ENCODE measurements around the gene IPO11. TPM values are rescaled to one million over a fixed set of nuclear protein-coding genes. Genes with fewer than 3 reads are reported as not detected.

The IPO11 gene
- total RNA-seq, 4 donors from 2014 or later = 20.4 to 44.6 (median 34.1) TPM

- H3K36me3 ChIP-seq = peaks cover 0 to 39% (median 0%) of the 10 kb centered on the region in 3 donors
- no peak for DNase-seq (ENCODE audit: low spot score in 2 of 2)
- WGBS, 2 donors = 89 to 93% methylated on average over 2 of the region's 2 CpGs
Observed at GRCh38 chr5:62536783-62537182, 124.2 kb downstream of the IPO11 start.

GRCh38 chr5:62538017-62538942, 125.7 kb downstream of the IPO11 start:
- no peaks in the 10 kb centered on the region for H3K27me3 ChIP-seq
- no peak for TF ChIP-seq CTCF (IDR thresholded peaks at IDR 0.05)
- TF ChIP-seq EP300 (IDR thresholded peaks at IDR 0.05) = no peak
- no peak for TF ChIP-seq POLR2A (IDR thresholded peaks at IDR 0.05)
- no peak for DNase-seq (ENCODE audit: low spot score in 2 of 2)
- no peak overlapping the region for H3K4me3 ChIP-seq
- peaks cover 0 to 42% (median 0%) of the 10 kb centered on the region in 3 donors for H3K36me3 ChIP-seq
- H3K9me3 ChIP-seq = no peaks in the 10 kb centered on the region
- no peaks in the 10 kb centered on the region for H3K4me1 ChIP-seq
- 91 to 94% methylated on average over 9 of the region's 9 CpGs for WGBS, 2 donors
- H3K27ac ChIP-seq = no peak overlapping the region

More at GRCh38 chr5:62536783-62537182, 124.2 kb downstream of the IPO11 start:
- no peaks in the 10 kb centered on the region for H3K9me3 ChIP-seq
- no peak overlapping the region for H3K27ac ChIP-seq
- H3K4me3 ChIP-seq = no peak overlapping the region
- no peak for TF ChIP-seq EP300 (IDR thresholded peaks at IDR 0.05)
- TF ChIP-seq CTCF (IDR thresholded peaks at IDR 0.05) = no peak
- TF ChIP-seq POLR2A (IDR thresholded peaks at IDR 0.05) = no peak
- H3K27me3 ChIP-seq = no peaks in the 10 kb centered on the region
- H3K4me1 ChIP-seq = no peaks in the 10 kb centered on the region

GRCh38 chr5:62542720-62543119, 130.2 kb downstream of the IPO11 start:
- no peak overlapping the region for H3K27ac ChIP-seq

GRCh38 chr5:62547945-62548630, 135.5 kb downstream of the IPO11 start:
- H3K36me3 ChIP-seq = peaks cover 0 to 12% (median 0%) of the 10 kb centered on the region in 3 donors
- no peak overlapping the region for H3K4me3 ChIP-seq
- 72 to 79% methylated on average over 3 of the region's 3 CpGs for WGBS, 2 donors
- no peaks in the 10 kb centered on the region for H3K27me3 ChIP-seq
- H3K27ac ChIP-seq = peak overlapping the region in 1 of 4 donors; percentile 11
- H3K9me3 ChIP-seq = no peaks in the 10 kb centered on the region
- no peak for DNase-seq (ENCODE audit: low spot score in 2 of 2)
- H3K4me1 ChIP-seq = no peaks in the 10 kb centered on the region
- TF ChIP-seq EP300 (IDR thresholded peaks at IDR 0.05) = no peak

More at GRCh38 chr5:62542720-62543119, 130.2 kb downstream of the IPO11 start:
- Histone ChIP-seq H3K4me1 (no peaks in the 10 kb centered on the region), H3K36me3 (peaks cover 0 to 45% (median 0%) of the 10 kb centered on the region in 3 donors), H3K27me3 (no peaks in the 10 kb centered on the region), H3K4me3 (no peak overlapping the region), H3K9me3 (no peaks in the 10 kb centered on the region)
- DNase-seq (ENCODE audit: low spot score in 2 of 2) = no peak
- WGBS, 2 donors = 88 to 92% methylated on average over 1 of the region's 1 CpG
- TF ChIP-seq POLR2A (IDR thresholded peaks at IDR 0.05) = no peak

GRCh38 chr5:62550103-62550502, 137.5 kb downstream of the IPO11 start:
- H3K36me3 ChIP-seq = peaks cover 0 to 22% (median 0%) of the 10 kb centered on the region in 3 donors
- H3K27ac ChIP-seq = no peak overlapping the region
- WGBS, 2 donors = 79 to 92% methylated on average over 2 of the region's 2 CpGs
- no peaks in the 10 kb centered on the region for H3K9me3 ChIP-seq
- H3K4me3 ChIP-seq = no peak overlapping the region
- no peaks in the 10 kb centered on the region for H3K27me3 ChIP-seq
- H3K4me1 ChIP-seq = no peaks in the 10 kb centered on the region
- DNase-seq (ENCODE audit: low spot score in 2 of 2) = no peak
- no peak for TF ChIP-seq POLR2A (IDR thresholded peaks at IDR 0.05)
- no peak for TF ChIP-seq EP300 (IDR thresholded peaks at IDR 0.05)
- no peak for TF ChIP-seq CTCF (IDR thresholded peaks at IDR 0.05)

- DNase-seq (ENCODE audit: low spot score in 2 of 2) = no peak
- Histone ChIP-seq H3K27ac (no peak overlapping the region), H3K4me1 (no peaks in the 10 kb centered on the region), H3K9me3 (no peaks in the 10 kb centered on the region), H3K27me3 (no peaks in the 10 kb centered on the region), H3K36me3 (peaks cover 0 to 47% (median 0%) of the 10 kb centered on the region in 3 donors), H3K4me3 (no peak overlapping the region)
- TF ChIP-seq POLR2A (IDR thresholded peaks at IDR 0.05) = no peak
- no peak for TF ChIP-seq CTCF (IDR thresholded peaks at IDR 0.05)
- no peak for TF ChIP-seq EP300 (IDR thresholded peaks at IDR 0.05)
Observed at GRCh38 chr5:62555930-62556329, 143.4 kb downstream of the IPO11 start.
